Measurements from ENCODE around the gene ADARB2. TPM values are rescaled to one million over a fixed set of nuclear protein-coding genes. Genes with fewer than 3 reads are reported as not detected.

The ADARB2 gene
- total RNA-seq, 1 donor from 2014 or later: not detected

DNA sequence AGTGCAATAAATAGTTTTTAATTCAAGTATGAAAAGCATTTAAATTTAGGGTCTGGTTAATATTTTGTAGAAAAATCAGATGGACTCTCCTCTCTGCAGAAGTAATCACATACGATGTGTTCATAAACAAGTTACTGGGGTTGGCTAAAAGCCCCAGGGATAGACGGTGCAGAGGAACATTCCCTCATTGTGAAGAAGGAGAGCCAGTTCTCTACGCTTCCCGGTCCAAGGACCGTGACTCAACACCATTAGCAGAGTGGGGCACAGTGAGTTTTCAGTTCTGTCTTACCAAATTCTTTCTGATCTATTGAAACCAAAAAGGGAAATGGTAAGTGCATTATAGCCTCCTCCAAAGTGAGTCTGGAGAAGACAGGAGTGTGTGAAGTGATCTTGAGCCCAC, 353.3 kb downstream of the ADARB2 start:
- no peaks in the 10 kb centered on the region for H3K36me3 ChIP-seq
- H3K4me3 ChIP-seq: no peak overlapping the region
- H3K27ac ChIP-seq: no peak overlapping the region
- DNase-seq (ENCODE audit: low spot score in 2 of 2): no peak
- H3K4me1 ChIP-seq: no peaks in the 10 kb centered on the region
- no peaks in the 10 kb centered on the region for H3K9me3 ChIP-seq
- TF ChIP-seq, protein P1, sequence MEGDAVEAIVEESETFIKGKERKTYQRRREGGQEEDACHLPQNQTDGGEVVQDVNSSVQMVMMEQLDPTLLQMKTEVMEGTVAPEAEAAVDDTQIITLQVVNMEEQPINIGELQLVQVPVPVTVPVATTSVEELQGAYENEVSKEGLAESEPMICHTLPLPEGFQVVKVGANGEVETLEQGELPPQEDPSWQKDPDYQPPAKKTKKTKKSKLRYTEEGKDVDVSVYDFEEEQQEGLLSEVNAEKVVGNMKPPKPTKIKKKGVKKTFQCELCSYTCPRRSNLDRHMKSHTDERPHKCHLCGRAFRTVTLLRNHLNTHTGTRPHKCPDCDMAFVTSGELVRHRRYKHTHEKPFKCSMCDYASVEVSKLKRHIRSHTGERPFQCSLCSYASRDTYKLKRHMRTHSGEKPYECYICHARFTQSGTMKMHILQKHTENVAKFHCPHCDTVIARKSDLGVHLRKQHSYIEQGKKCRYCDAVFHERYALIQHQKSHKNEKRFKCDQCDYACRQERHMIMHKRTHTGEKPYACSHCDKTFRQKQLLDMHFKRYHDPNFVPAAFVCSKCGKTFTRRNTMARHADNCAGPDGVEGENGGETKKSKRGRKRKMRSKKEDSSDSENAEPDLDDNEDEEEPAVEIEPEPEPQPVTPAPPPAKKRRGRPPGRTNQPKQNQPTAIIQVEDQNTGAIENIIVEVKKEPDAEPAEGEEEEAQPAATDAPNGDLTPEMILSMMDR (IDR thresholded peaks at IDR 0.05): no peak
- intact Hi-C loops (cut with DNase I): no loop called here
- no peaks in the 10 kb centered on the region for H3K27me3 ChIP-seq

DNA sequence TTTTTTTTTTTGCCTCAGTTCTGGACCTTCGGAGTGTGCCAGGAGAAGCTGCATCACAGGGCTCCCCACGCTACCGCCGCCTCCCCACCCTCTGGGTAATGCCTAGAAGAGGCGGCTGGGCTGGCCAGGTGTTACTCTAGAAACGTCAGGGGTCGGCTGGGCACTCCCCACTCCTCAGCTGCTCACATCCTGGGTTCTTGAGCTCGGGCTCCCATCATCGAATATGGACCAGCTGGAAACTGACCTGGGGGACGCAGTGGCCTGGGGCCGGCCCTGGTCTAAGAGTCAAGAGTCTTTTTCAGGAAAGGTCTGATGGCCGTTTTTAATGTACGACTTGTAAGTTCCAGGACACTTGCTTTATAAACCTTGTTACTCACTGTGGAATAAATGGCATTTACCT, 354.6 kb downstream of the ADARB2 start:
- Histone ChIP-seq H3K4me3 (no peak overlapping the region), H3K4me1 (no peaks in the 10 kb centered on the region), H3K9me3 (no peaks in the 10 kb centered on the region), H3K27me3 (no peaks in the 10 kb centered on the region), H3K36me3 (no peaks in the 10 kb centered on the region), H3K27ac (no peak overlapping the region)
- peak in 1 of 2 donors; percentile 40 for DNase-seq (ENCODE audit: low spot score in 2 of 2)
- intact Hi-C loops (cut with DNase I): no loop called here
- TF ChIP-seq, protein P1 (IDR thresholded peaks at IDR 0.05): no peak

GRCh38 chr10:1381339-1381738, 356.0 kb downstream of the ADARB2 start:
- Histone ChIP-seq H3K4me1 (no peaks in the 10 kb centered on the region), H3K27ac (no peak overlapping the region), H3K9me3 (no peaks in the 10 kb centered on the region), H3K27me3 (no peaks in the 10 kb centered on the region), H3K36me3 (no peaks in the 10 kb centered on the region), H3K4me3 (no peak overlapping the region)
- intact Hi-C loops (cut with DNase I): no loop called here
- TF ChIP-seq, protein P1 (IDR thresholded peaks at IDR 0.05): no peak
- peak in 1 of 2 donors; percentile 31 for DNase-seq (ENCODE audit: low spot score in 2 of 2)

- TF ChIP-seq, protein P1 (IDR thresholded peaks at IDR 0.05): no peak
- H3K4me1 ChIP-seq: no peaks in the 10 kb centered on the region
- DNase-seq (ENCODE audit: low spot score in 2 of 2): peak in 1 of 2 donors; percentile 33
- no peaks in the 10 kb centered on the region for H3K36me3 ChIP-seq
- H3K9me3 ChIP-seq: no peaks in the 10 kb centered on the region
- no peak overlapping the region for H3K4me3 ChIP-seq
- intact Hi-C loops (cut with DNase I): no loop called here
- no peak overlapping the region for H3K27ac ChIP-seq
- no peaks in the 10 kb centered on the region for H3K27me3 ChIP-seq
Measured at GRCh38 chr10:1380088-1380671, 357.1 kb downstream of the ADARB2 start.

- Histone ChIP-seq H3K36me3 (no peaks in the 10 kb centered on the region), H3K4me1 (no peaks in the 10 kb centered on the region), H3K9me3 (no peaks in the 10 kb centered on the region), H3K4me3 (no peak overlapping the region), H3K27ac (no peak overlapping the region), H3K27me3 (no peaks in the 10 kb centered on the region)
- TF ChIP-seq, protein P1 (IDR thresholded peaks at IDR 0.05): no peak
- peak in 1 of 2 donors; percentile 7 for DNase-seq (ENCODE audit: low spot score in 2 of 2)
- intact Hi-C loops (cut with DNase I): no loop called here
Measured at GRCh38 chr10:1379601-1380000, 357.7 kb downstream of the ADARB2 start.

- DNase-seq (ENCODE audit: low spot score in 2 of 2): no peak
- intact Hi-C loops (cut with DNase I): no loop called here
- Histone ChIP-seq H3K9me3 (no peaks in the 10 kb centered on the region), H3K27ac (no peak overlapping the region), H3K36me3 (no peaks in the 10 kb centered on the region), H3K4me3 (no peak overlapping the region), H3K4me1 (no peaks in the 10 kb centered on the region), H3K27me3 (no peaks in the 10 kb centered on the region)
- TF ChIP-seq, protein P1 (IDR thresholded peaks at IDR 0.05): no peak
Measured at GRCh38 chr10:1378473-1378872, 358.9 kb downstream of the ADARB2 start.

Measured in ascending aorta (tissue), 2 donors.